ENCODE results near the gene LRFN3.
"Not testable (repeated sequence)": the region's sequence is repeated elsewhere in the genome, so short reads cannot be mapped to it uniquely, and the experiment has no call there.

The LRFN3 gene

DNA sequence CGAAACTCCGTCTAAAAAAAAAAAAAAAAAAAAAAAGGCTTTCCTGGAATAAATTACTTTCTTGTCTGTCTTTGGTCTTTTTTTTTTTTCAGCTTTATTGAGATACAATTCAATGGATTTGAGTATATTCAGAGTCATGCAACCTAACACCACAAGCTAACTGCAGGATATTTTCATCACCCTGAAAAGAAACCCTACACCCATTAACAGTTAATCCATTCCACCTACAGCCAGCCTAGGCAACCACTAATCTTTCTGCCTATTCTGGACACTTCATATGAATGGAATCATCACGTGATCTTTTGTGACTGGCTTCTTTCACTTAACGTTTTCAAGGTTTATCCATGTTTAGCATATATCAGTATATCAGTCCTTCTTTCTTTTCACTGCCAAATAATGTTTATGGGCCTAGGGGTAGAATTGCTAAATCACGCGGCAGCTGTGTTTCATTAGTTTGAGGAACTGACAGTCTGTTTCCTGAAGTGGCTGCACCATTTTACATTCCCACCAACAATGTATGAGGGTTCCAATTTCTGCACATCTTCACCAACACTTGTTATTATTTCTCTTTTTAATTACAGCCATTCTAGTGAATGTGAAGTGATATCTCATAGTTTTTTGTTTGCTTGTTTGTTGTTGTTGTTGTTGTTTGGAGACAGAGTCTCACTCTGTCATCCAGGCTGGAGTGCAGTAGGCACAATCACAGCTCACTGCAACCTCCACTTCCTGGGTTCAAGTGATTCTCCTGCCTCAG lies 19.9 kb downstream of the LRFN3 start:
- Histone ChIP-seq H3K4me3 (ENCODE audit: insufficient read depth, low read depth, low read length) (no peak overlapping the region), H3K27me3 (ENCODE audit: control insufficient read depth, insufficient read depth, low read length, poor library complexity, severe bottlenecking) (peaks cover 46% of the 10 kb centered on the region), H3K36me3 (ENCODE audit: control insufficient read depth, insufficient read depth, low read length) (no peaks in the 10 kb centered on the region), H3K4me1 (ENCODE audit: control insufficient read depth, insufficient read depth, low read length) (no peaks in the 10 kb centered on the region), H3K9me3 (ENCODE audit: control insufficient read depth, low read length) (no peaks in the 10 kb centered on the region), H3K27ac (ENCODE audit: insufficient read depth, low read depth, low read length, poor library complexity, severe bottlenecking) (no peak overlapping the region)
- 83 to 89% methylated on average over 6 of the region's 6 CpGs for WGBS, 2 experiments

GRCh38 chr19:35957411-35957810 lies 21.2 kb downstream of the LRFN3 start:
- H3K4me1 ChIP-seq (ENCODE audit: control insufficient read depth, insufficient read depth, low read length); H3K36me3 ChIP-seq (ENCODE audit: control insufficient read depth, insufficient read depth, low read length); H3K4me3 ChIP-seq (ENCODE audit: insufficient read depth, low read depth, low read length); H3K9me3 ChIP-seq (ENCODE audit: control insufficient read depth, low read length); H3K27ac ChIP-seq (ENCODE audit: insufficient read depth, low read depth, low read length, poor library complexity, severe bottlenecking): not testable (repeated sequence)
- 75 to 79% methylated on average over 8 of the region's 8 CpGs for WGBS, 2 experiments
- peaks cover 51% of the 10 kb centered on the region for H3K27me3 ChIP-seq (ENCODE audit: control insufficient read depth, insufficient read depth, low read length, poor library complexity, severe bottlenecking)

DNA sequence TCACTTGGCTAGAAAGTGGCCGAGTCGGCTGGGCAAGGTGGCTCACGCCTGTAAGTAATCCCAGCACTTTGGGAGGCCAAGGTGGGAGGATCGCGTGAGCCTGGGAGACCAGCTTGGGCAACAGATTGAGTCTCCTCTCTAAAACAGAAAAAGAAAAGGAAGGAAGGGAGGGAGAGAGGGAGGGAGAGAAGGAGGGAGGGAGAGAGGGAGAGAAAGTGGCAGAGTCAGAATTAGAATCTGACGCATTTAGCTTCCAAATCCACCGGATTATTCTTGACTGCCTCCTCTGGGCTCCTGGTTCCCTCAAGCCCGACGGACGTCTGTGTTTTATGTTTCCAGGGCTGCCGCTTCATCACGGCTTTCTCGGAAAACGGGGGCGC lies 22.5 kb downstream of the LRFN3 start:
- WGBS, 2 experiments: 49 to 53% methylated on average over 15 of the region's 15 CpGs
- peaks cover 51% of the 10 kb centered on the region for H3K27me3 ChIP-seq (ENCODE audit: control insufficient read depth, insufficient read depth, low read length, poor library complexity, severe bottlenecking)
- no peaks in the 10 kb centered on the region for H3K36me3 ChIP-seq (ENCODE audit: control insufficient read depth, insufficient read depth, low read length)
- H3K4me1 ChIP-seq (ENCODE audit: control insufficient read depth, insufficient read depth, low read length): no peaks in the 10 kb centered on the region
- H3K4me3 ChIP-seq (ENCODE audit: insufficient read depth, low read depth, low read length): no peak overlapping the region
- H3K9me3 ChIP-seq (ENCODE audit: control insufficient read depth, low read length): no peaks in the 10 kb centered on the region
- H3K27ac ChIP-seq (ENCODE audit: insufficient read depth, low read depth, low read length, poor library complexity, severe bottlenecking): no peak overlapping the region

GRCh38 chr19:35959040-35959967 lies 23.1 kb downstream of the LRFN3 start:
- Histone ChIP-seq H3K27ac (ENCODE audit: insufficient read depth, low read depth, low read length, poor library complexity, severe bottlenecking) (no peak overlapping the region), H3K9me3 (ENCODE audit: control insufficient read depth, low read length) (no peaks in the 10 kb centered on the region), H3K36me3 (ENCODE audit: control insufficient read depth, insufficient read depth, low read length) (no peaks in the 10 kb centered on the region), H3K4me1 (ENCODE audit: control insufficient read depth, insufficient read depth, low read length) (no peaks in the 10 kb centered on the region), H3K27me3 (ENCODE audit: control insufficient read depth, insufficient read depth, low read length, poor library complexity, severe bottlenecking) (peaks cover 51% of the 10 kb centered on the region), H3K4me3 (ENCODE audit: insufficient read depth, low read depth, low read length) (no peak overlapping the region)
- WGBS, 2 experiments: 30% methylated on average over 97 of the region's 97 CpGs

GRCh38 chr19:35959968-35960320 lies 23.8 kb downstream of the LRFN3 start:
- H3K4me3 ChIP-seq (ENCODE audit: insufficient read depth, low read depth, low read length): no peak overlapping the region
- H3K9me3 ChIP-seq (ENCODE audit: control insufficient read depth, low read length): no peaks in the 10 kb centered on the region
- WGBS, 2 experiments: 72 to 74% methylated on average over 18 to 20 of the region's 20 CpGs
- H3K27me3 ChIP-seq (ENCODE audit: control insufficient read depth, insufficient read depth, low read length, poor library complexity, severe bottlenecking): peaks cover 51% of the 10 kb centered on the region
- H3K4me1 ChIP-seq (ENCODE audit: control insufficient read depth, insufficient read depth, low read length): no peaks in the 10 kb centered on the region
- H3K27ac ChIP-seq (ENCODE audit: insufficient read depth, low read depth, low read length, poor library complexity, severe bottlenecking): no peak overlapping the region
- no peaks in the 10 kb centered on the region for H3K36me3 ChIP-seq (ENCODE audit: control insufficient read depth, insufficient read depth, low read length)

- peaks cover 51% of the 10 kb centered on the region for H3K27me3 ChIP-seq (ENCODE audit: control insufficient read depth, insufficient read depth, low read length, poor library complexity, severe bottlenecking)
- 90 to 94% methylated on average over 7 of the region's 7 CpGs for WGBS, 2 experiments
- no peaks in the 10 kb centered on the region for H3K4me1 ChIP-seq (ENCODE audit: control insufficient read depth, insufficient read depth, low read length)
- no peaks in the 10 kb centered on the region for H3K9me3 ChIP-seq (ENCODE audit: control insufficient read depth, low read length)
- no peak overlapping the region for H3K27ac ChIP-seq (ENCODE audit: insufficient read depth, low read depth, low read length, poor library complexity, severe bottlenecking)
- H3K36me3 ChIP-seq (ENCODE audit: control insufficient read depth, insufficient read depth, low read length): no peaks in the 10 kb centered on the region
- H3K4me3 ChIP-seq (ENCODE audit: insufficient read depth, low read depth, low read length): no peak overlapping the region
Measured at GRCh38 chr19:35960432-35960972, 24.3 kb downstream of the LRFN3 start.

GRCh38 chr19:35963514-35963913 lies 27.3 kb downstream of the LRFN3 start:
- Histone ChIP-seq H3K4me3 (ENCODE audit: insufficient read depth, low read depth, low read length) (no peak overlapping the region), H3K9me3 (ENCODE audit: control insufficient read depth, low read length) (no peaks in the 10 kb centered on the region), H3K27me3 (ENCODE audit: control insufficient read depth, insufficient read depth, low read length, poor library complexity, severe bottlenecking) (peaks cover 29% of the 10 kb centered on the region), H3K36me3 (ENCODE audit: control insufficient read depth, insufficient read depth, low read length) (no peaks in the 10 kb centered on the region), H3K4me1 (ENCODE audit: control insufficient read depth, insufficient read depth, low read length) (no peaks in the 10 kb centered on the region), H3K27ac (ENCODE audit: insufficient read depth, low read depth, low read length, poor library complexity, severe bottlenecking) (no peak overlapping the region)
- WGBS, 2 experiments: 1 to 7% methylated on average over 9 of the region's 9 CpGs

- no peaks in the 10 kb centered on the region for H3K9me3 ChIP-seq (ENCODE audit: control insufficient read depth, low read length)
- WGBS, 2 experiments: 82% methylated on average over 3 of the region's 3 CpGs
- H3K36me3 ChIP-seq (ENCODE audit: control insufficient read depth, insufficient read depth, low read length): no peaks in the 10 kb centered on the region
- H3K27me3 ChIP-seq (ENCODE audit: control insufficient read depth, insufficient read depth, low read length, poor library complexity, severe bottlenecking): no peaks in the 10 kb centered on the region
- no peak overlapping the region for H3K27ac ChIP-seq (ENCODE audit: insufficient read depth, low read depth, low read length, poor library complexity, severe bottlenecking)
- H3K4me1 ChIP-seq (ENCODE audit: control insufficient read depth, insufficient read depth, low read length): no peaks in the 10 kb centered on the region
- no peak overlapping the region for H3K4me3 ChIP-seq (ENCODE audit: insufficient read depth, low read depth, low read length)
Measured at GRCh38 chr19:35966771-35967170, 30.6 kb downstream of the LRFN3 start.

DNA sequence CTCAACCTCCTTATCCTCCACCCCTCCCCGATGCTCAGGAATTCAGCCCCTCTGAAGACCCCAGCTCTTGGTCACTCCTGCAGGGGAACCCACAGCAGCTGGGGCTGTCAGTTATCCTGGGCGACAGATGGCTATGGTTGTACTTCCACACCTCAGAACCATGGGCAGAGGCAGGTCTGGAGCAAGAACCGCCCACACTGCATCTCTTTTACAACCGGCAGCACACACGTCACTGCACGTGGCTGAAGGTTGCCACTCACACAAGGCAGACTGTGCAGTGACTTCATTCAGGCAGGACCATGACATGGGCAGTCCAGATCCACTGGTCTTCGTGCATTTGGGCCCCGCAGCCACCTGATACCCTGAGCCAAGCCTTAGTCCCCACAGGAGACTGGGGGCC lies 37.3 kb downstream of the LRFN3 start:
- H3K4me1 ChIP-seq (ENCODE audit: control insufficient read depth, insufficient read depth, low read length): no peaks in the 10 kb centered on the region

GRCh38 chr19:35975608-35976214 lies 39.5 kb downstream of the LRFN3 start:
- Histone ChIP-seq H3K36me3 (ENCODE audit: control insufficient read depth, insufficient read depth, low read length) (no peaks in the 10 kb centered on the region), H3K27me3 (ENCODE audit: control insufficient read depth, insufficient read depth, low read length, poor library complexity, severe bottlenecking) (peaks cover under 1% of the 10 kb centered on the region), H3K9me3 (ENCODE audit: control insufficient read depth, low read length) (no peaks in the 10 kb centered on the region), H3K27ac (ENCODE audit: insufficient read depth, low read depth, low read length, poor library complexity, severe bottlenecking) (no peak overlapping the region), H3K4me1 (ENCODE audit: control insufficient read depth, insufficient read depth, low read length) (no peaks in the 10 kb centered on the region), H3K4me3 (ENCODE audit: insufficient read depth, low read depth, low read length) (no peak overlapping the region)
- WGBS, 2 experiments: 48 to 55% methylated on average over 5 of the region's 5 CpGs

More for the DNA sequence above, 37.3 kb downstream of the LRFN3 start:
- 47 to 48% methylated on average over 8 of the region's 8 CpGs for WGBS, 2 experiments
- Histone ChIP-seq H3K27ac (ENCODE audit: insufficient read depth, low read depth, low read length, poor library complexity, severe bottlenecking) (no peak overlapping the region), H3K36me3 (ENCODE audit: control insufficient read depth, insufficient read depth, low read length) (no peaks in the 10 kb centered on the region), H3K27me3 (ENCODE audit: control insufficient read depth, insufficient read depth, low read length, poor library complexity, severe bottlenecking) (no peaks in the 10 kb centered on the region), H3K4me3 (ENCODE audit: insufficient read depth, low read depth, low read length) (no peak overlapping the region), H3K9me3 (ENCODE audit: control insufficient read depth, low read length) (no peaks in the 10 kb centered on the region)
